Astrocyte (in vitro differentiated cells and primary cell): ENCODE measurements around the gene NTRK3. TPM values are rescaled to one million over a fixed set of nuclear protein-coding genes. Genes with fewer than 3 reads are reported as not detected.

Source experiments
- DNase-seq: peaks from one replicate; pipeline ENCODE4 v3.0.0-alpha.2; 2010; ENCODE audit warnings: low read depth
- FAIRE-seq: peaks from 2 replicates; lab custom pipeline; 2011; peaks lifted over from hg19 to GRCh38; lab: Jason Lieb, UNC
- H2AFZ ChIP-seq: 2 replicates; pipeline ENCODE4 v1.6.0; 2012; ENCODE audit warnings: low read depth, low read length, inconsistent platforms
- H3K27ac ChIP-seq: 2 replicates; pipeline ENCODE4 v1.5.1; 2011; ENCODE audit warnings: low read depth, low read length, inconsistent platforms
- H3K27me3 ChIP-seq: 2 replicates; pipeline ENCODE4 v1.6.0; 2011; ENCODE audit warnings: low read length, inconsistent platforms; ENCODE audit not compliant: insufficient read depth
- H3K36me3 ChIP-seq: 2 replicates; pipeline ENCODE4 v1.5.1; 2011; ENCODE audit warnings: low read length, inconsistent platforms; ENCODE audit not compliant: insufficient read depth
- H3K4me1 ChIP-seq: 2 replicates; pipeline ENCODE4 v1.5.1; 2011; ENCODE audit warnings: low read length, inconsistent platforms; ENCODE audit not compliant: insufficient read depth
- H3K4me2 ChIP-seq: 2 replicates; pipeline ENCODE4 v1.6.0; 2012; ENCODE audit warnings: low read length, inconsistent platforms
- H3K4me3 ChIP-seq: 2 replicates; pipeline ENCODE4 v1.5.1; 2011; ENCODE audit warnings: low read depth, mild to moderate bottlenecking, low read length, inconsistent platforms; ENCODE audit not compliant: insufficient read depth
- H3K79me2 ChIP-seq: 2 replicates; pipeline ENCODE4 v1.6.0; 2012; ENCODE audit warnings: mild to moderate bottlenecking, low read length, inconsistent platforms; ENCODE audit not compliant: insufficient read depth
- H3K9ac ChIP-seq: 2 replicates; pipeline ENCODE4 v1.6.0; 2012; ENCODE audit warnings: mild to moderate bottlenecking, low read length, inconsistent platforms
- H3K9me3 ChIP-seq: 2 replicates; pipeline ENCODE4 v1.5.1; 2012; ENCODE audit warnings: low read depth, mild to moderate bottlenecking, low read length, inconsistent platforms; ENCODE audit not compliant: insufficient read depth
- H4K20me1 ChIP-seq: 2 replicates; pipeline ENCODE4 v1.6.0; 2012; ENCODE audit warnings: low read length, inconsistent platforms; ENCODE audit not compliant: insufficient read depth
- H3K27ac Mint-ChIP-seq: one replicate; pipeline ENCODE4 v1.8.0; 2021; ENCODE audit warnings: mild to moderate bottlenecking, mixed read lengths; ENCODE audit not compliant: unreplicated experiment
- H3K27me3 Mint-ChIP-seq: one replicate; pipeline ENCODE4 v1.8.0; 2021; ENCODE audit warnings: low read depth, mixed read lengths; ENCODE audit not compliant: unreplicated experiment
- H3K36me3 Mint-ChIP-seq: one replicate; pipeline ENCODE4 v1.8.0; 2021; ENCODE audit warnings: low read depth, mixed read lengths; ENCODE audit not compliant: unreplicated experiment
- H3K4me1 Mint-ChIP-seq: one replicate; pipeline ENCODE4 v1.8.0; 2021; ENCODE audit warnings: low read depth, mixed read lengths; ENCODE audit not compliant: unreplicated experiment
- H3K4me3 Mint-ChIP-seq: one replicate; pipeline ENCODE4 v1.8.0; 2021; ENCODE audit warnings: mild to moderate bottlenecking, moderate library complexity, mixed read lengths; ENCODE audit not compliant: unreplicated experiment
- H3K9me3 Mint-ChIP-seq: one replicate; pipeline ENCODE4 v1.8.0; 2021; ENCODE audit warnings: mild to moderate bottlenecking, mixed read lengths; ENCODE audit not compliant: unreplicated experiment
- CTCF ChIP-seq: IDR thresholded peaks from 2 replicates; pipeline ENCODE4 v1.5.1; 2011; ENCODE audit warnings: low read depth, mild to moderate bottlenecking, inconsistent platforms, low read length, moderate library complexity; ENCODE audit not compliant: insufficient read depth
- EZH2 ChIP-seq: IDR thresholded peaks from 2 replicates; pipeline ENCODE4 v1.6.1; 2012; ENCODE audit warnings: mild to moderate bottlenecking, low read length, inconsistent platforms; ENCODE audit not compliant: insufficient read depth
- total RNA-seq: library from RNA; stranded (reverse); gene quantifications from 2 replicates; pipeline ENCODE4 v1.2.1, GENCODE V29; 2021

NTRK3 gene
- total RNA-seq, 1 donor from 2014 or later, result 12.9 TPM

- no peak for TF ChIP-seq CTCF
- TF ChIP-seq EZH2, result no peak
- Mint-ChIP-seq H3K9me3 (peaks cover 9% of the 10 kb centered on the region), H3K4me3 (no peak overlapping the region), H3K27ac (no peak overlapping the region), H3K27me3 (peaks cover 16% of the 10 kb centered on the region), H3K4me1 (peaks cover 15% of the 10 kb centered on the region), H3K36me3 (peaks cover 2% of the 10 kb centered on the region)
- Histone ChIP-seq H3K4me1 (peaks cover 3% of the 10 kb centered on the region), H3K4me3 (no peak overlapping the region), H3K9me3 (no peaks in the 10 kb centered on the region), H3K36me3 (no peaks in the 10 kb centered on the region), H3K4me2 (no peak overlapping the region), H3K27ac (no peak overlapping the region), H3K9ac (no peak overlapping the region), H4K20me1 (no peaks in the 10 kb centered on the region), H2AFZ (no peak overlapping the region), H3K79me2 (no peaks in the 10 kb centered on the region), H3K27me3 (no peaks in the 10 kb centered on the region)
- DNase-seq (no peak), FAIRE-seq (no peak)
These were observed 427.0 kb downstream of the NTRK3 start for GRCh38 chr15:87829332-87830050.

GRCh38 chr15:87828608-87829007, 427.9 kb downstream of the NTRK3 start:
- Mint-ChIP-seq H3K4me1 (peaks cover 15% of the 10 kb centered on the region), H3K27ac (no peak overlapping the region), H3K36me3 (peaks cover 2% of the 10 kb centered on the region), H3K4me3 (no peak overlapping the region), H3K27me3 (peaks cover 16% of the 10 kb centered on the region), H3K9me3 (peaks cover 9% of the 10 kb centered on the region)
- H3K36me3 ChIP-seq, result no peaks in the 10 kb centered on the region
- H4K20me1 ChIP-seq, result no peaks in the 10 kb centered on the region
- no peaks in the 10 kb centered on the region for H3K9me3 ChIP-seq
- no peak overlapping the region for H3K9ac ChIP-seq
- no peak overlapping the region for H3K27ac ChIP-seq
- no peaks in the 10 kb centered on the region for H3K79me2 ChIP-seq
- no peak for TF ChIP-seq EZH2
- no peak for TF ChIP-seq CTCF
- peaks cover 3% of the 10 kb centered on the region for H3K4me1 ChIP-seq
- FAIRE-seq, result no peak
- H3K27me3 ChIP-seq, result no peaks in the 10 kb centered on the region
- no peak overlapping the region for H3K4me2 ChIP-seq
- H3K4me3 ChIP-seq, result no peak overlapping the region
- H2AFZ ChIP-seq, result no peak overlapping the region
- no peak for DNase-seq

GRCh38 chr15:87827131-87827530, 429.4 kb downstream of the NTRK3 start:
- Histone ChIP-seq H2AFZ (no peak overlapping the region), H3K4me2 (no peak overlapping the region), H3K4me1 (peaks cover 3% of the 10 kb centered on the region), H4K20me1 (no peaks in the 10 kb centered on the region), H3K79me2 (no peaks in the 10 kb centered on the region), H3K4me3 (no peak overlapping the region), H3K27me3 (no peaks in the 10 kb centered on the region), H3K9me3 (no peaks in the 10 kb centered on the region), H3K9ac (no peak overlapping the region), H3K27ac (no peak overlapping the region), H3K36me3 (no peaks in the 10 kb centered on the region)
- Mint-ChIP-seq H3K4me1 (peaks cover 15% of the 10 kb centered on the region), H3K27ac (no peak overlapping the region), H3K36me3 (peaks cover 2% of the 10 kb centered on the region), H3K4me3 (no peak overlapping the region), H3K27me3 (peaks cover 7% of the 10 kb centered on the region), H3K9me3 (peaks cover 9% of the 10 kb centered on the region)
- peak; percentile 23 for FAIRE-seq
- peak; percentile 53 for DNase-seq
- no peak for TF ChIP-seq CTCF
- no peak for TF ChIP-seq EZH2
